ENCODE results near the gene ZNF184. TPM values are rescaled to one million over a fixed set of nuclear protein-coding genes. Genes with fewer than 3 reads are reported as not detected.

ZNF184 gene
- total and polyA plus RNA-seq, 9 of the 15 experiments (the other 6 are each of a cell fraction or from before 2014, with no cell fraction given), result 7.6 to 22.2 (median 12.8) TPM

- no peaks in the 10 kb centered on the region for H4K20me1 ChIP-seq (replicated peaks; ENCODE audit: control insufficient read depth, insufficient read depth, low read length)
- ChIA-PET POLR2A (interaction anchor here (0.7 to 2.1 kb wide), 7 partner anchors 31 to 367 kb away, joined by 3 to 13 read pairs (median 3); a partner anchor contains a TSS), CTCF (ENCODE audit: low intra/inter-chr PET ratio) (no interaction called here)
- H3K9ac ChIP-seq (ENCODE audit: insufficient read depth in 1 of 2, low read depth in 2 of 2, low read length in 2 of 2), result peak overlapping the region; percentile 87 to 90; a peak in 3 of 4 replicates
- ATAC-seq (peak; percentile 2; the same call in 1 of the 3 replicates), DNase-seq (ENCODE audit: extremely low read depth in 1 of 4, low spot score in 3 of 4) (no peak), FAIRE-seq (no peak)
- peak overlapping the region; percentile 91 for H3K27ac ChIP-seq (ENCODE audit: extremely low read depth, low read depth, low read length)
- H3K27me3 ChIP-seq (ENCODE audit: control insufficient read depth in 2 of 2, insufficient read depth in 2 of 2, low read length in 2 of 2), result no peaks in the 10 kb centered on the region
- TSS peak; percentile 63 for BruUV-seq (replicated peaks)
- H3K4me1 ChIP-seq (replicated peaks in 1 of 2; ENCODE audit: control insufficient read depth in 2 of 2, insufficient read depth in 2 of 2, low read length in 2 of 2), result peaks cover 4 to 8% of the 10 kb centered on the region in 2 experiments; a peak in 4 of 5 replicates
- peak overlapping the region; percentile 75 for H3K4me3 ChIP-seq
- H3K4me2 ChIP-seq (ENCODE audit: insufficient read depth, low read length), result peak overlapping the region; percentile 93
- no peaks in the 10 kb centered on the region for H3K9me1 ChIP-seq (ENCODE audit: control insufficient read depth, insufficient read depth, low read length)
- peaks cover 55% of the 10 kb centered on the region for H3K79me2 ChIP-seq (ENCODE audit: control insufficient read depth, insufficient read depth, low read length)
- peaks cover 30% of the 10 kb centered on the region for H3K36me3 ChIP-seq (ENCODE audit: control insufficient read depth, insufficient read depth, low read length)
- 1% methylated on average over 6 of the region's 6 CpGs for WGBS (ENCODE audit: insufficient coverage, low coverage, missing lambda C conversion rate)
- in situ Hi-C loops (cut with MboI) (no loop called here), intact Hi-C loops (cut with micrococcal nuclease) (loop anchor here (1.0 to 10.0 kb wide), 6 partner anchors 83 to 917 kb away; partner anchors contain the start of gene ZNF391)
- no peaks in the 10 kb centered on the region for H3K9me3 ChIP-seq (replicated peaks; ENCODE audit: control insufficient read depth, insufficient read depth, low read depth, low read length)
- peak overlapping the region; percentile 93 for H2AFZ ChIP-seq (ENCODE audit: low read depth, low read length)
- TF ChIP-seq C11orf30 (IDR thresholded peaks at IDR 0.05; ENCODE audit: low read depth) (peak; percentile 69), POLR2AphosphoS2 (IDR thresholded peaks at IDR 0.05; ENCODE audit: low read length) (no peak), POLR3A (IDR thresholded peaks at IDR 0.05; ENCODE audit: borderline replicate concordance, extremely low read depth, insufficient read depth, insufficient read length) (no peak), ZKSCAN1 (IDR thresholded peaks at IDR 0.05; ENCODE audit: low read depth, low read length) (no peak), ZNF766 (CRISPR knock-in tag; conservative IDR thresholded peaks at IDR 0.05) (0 out of 2 replicates have a peak, but pooled peaks have one; percentile 26), ZNF217 (CRISPR knock-in tag; IDR thresholded peaks at IDR 0.05) (no peak), PBX2 (CRISPR knock-in tag; IDR thresholded peaks at IDR 0.05; ENCODE audit: low read depth) (no peak), PBX2 (tag; conservative IDR thresholded peaks at IDR 0.05; ENCODE audit: low read depth) (0 out of 2 replicates have a peak, but pooled peaks have one; percentile 21), PKNOX1 (IDR thresholded peaks at IDR 0.05) (peak; percentile 67), NCOA6 (IDR thresholded peaks at IDR 0.05) (no peak), LCOR (CRISPR knock-in tag; IDR thresholded peaks at IDR 0.05) (no peak), YY1 (IDR thresholded peaks at IDR 0.05; ENCODE audit: borderline replicate concordance in 1 of 3, control insufficient read depth in 1 of 3, extremely low read depth in 1 of 3, insufficient read depth in 3 of 3, insufficient read length in 1 of 3, insufficient replicate concordance in 2 of 3, low read depth in 1 of 3, low read length in 2 of 3) (peak in 1 of 3 experiments; percentile 78), ZNF551 (CRISPR knock-in tag; IDR thresholded peaks at IDR 0.05) (no peak), HDGF (IDR thresholded peaks at IDR 0.05) (no peak), FOXA1 (IDR thresholded peaks at IDR 0.05; ENCODE audit: borderline replicate concordance) (no peak), ZNF174 (CRISPR knock-in tag; IDR thresholded peaks at IDR 0.05) (no peak)
- TF ChIP-seq, protein P1, sequence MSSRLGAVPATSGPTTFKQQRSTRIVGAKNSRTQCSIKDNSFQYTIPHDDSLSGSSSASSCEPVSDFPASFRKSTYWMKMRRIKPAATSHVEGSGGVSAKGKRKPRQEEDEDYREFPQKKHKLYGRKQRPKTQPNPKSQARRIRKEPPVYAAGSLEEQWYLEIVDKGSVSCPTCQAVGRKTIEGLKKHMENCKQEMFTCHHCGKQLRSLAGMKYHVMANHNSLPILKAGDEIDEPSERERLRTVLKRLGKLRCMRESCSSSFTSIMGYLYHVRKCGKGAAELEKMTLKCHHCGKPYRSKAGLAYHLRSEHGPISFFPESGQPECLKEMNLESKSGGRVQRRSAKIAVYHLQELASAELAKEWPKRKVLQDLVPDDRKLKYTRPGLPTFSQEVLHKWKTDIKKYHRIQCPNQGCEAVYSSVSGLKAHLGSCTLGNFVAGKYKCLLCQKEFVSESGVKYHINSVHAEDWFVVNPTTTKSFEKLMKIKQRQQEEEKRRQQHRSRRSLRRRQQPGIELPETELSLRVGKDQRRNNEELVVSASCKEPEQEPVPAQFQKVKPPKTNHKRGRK (tag; IDR thresholded peaks at IDR 0.05), result no peak
These were observed 1.4 kb downstream of the ZNF184 start for GRCh38 chr6:27471365-27472115.

Measured in K562 (cell line).